Measurements from ENCODE around the gene STX5.

DNA sequence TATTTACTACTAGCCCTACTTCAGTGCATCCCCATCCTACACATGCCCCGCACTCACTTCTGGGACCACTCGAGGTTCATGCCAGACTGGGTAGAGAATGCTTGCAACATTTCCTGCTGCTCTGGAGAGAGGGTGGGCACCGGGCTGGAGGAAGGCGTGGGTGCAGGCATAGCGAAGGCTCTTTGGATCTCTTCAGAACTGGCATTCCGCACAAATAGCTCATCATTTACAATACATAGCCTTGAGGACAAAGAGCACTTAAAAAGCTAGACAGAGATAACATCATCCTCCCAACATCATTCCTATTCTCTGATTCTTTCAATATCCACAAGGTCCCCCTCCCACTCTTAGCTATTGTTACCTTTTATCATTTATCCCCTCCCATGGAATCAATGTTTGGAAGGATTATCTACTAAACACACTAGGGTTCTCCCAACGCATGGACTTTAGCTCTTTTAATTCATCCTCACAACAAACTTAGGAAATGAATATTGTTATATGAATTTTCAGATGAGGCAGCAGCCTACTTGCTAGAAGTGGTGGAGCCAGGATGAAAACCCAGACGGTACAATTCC lies 37.6 kb downstream of the STX5 start:
- TF ChIP-seq POLR2A (IDR thresholded peaks at IDR 0.05; ENCODE audit: low read depth, low read length), result no peak
- no peak for TF ChIP-seq TAF1 (IDR thresholded peaks at IDR 0.05; ENCODE audit: borderline replicate concordance, low read depth, low read length)
